ENCODE data around the gene UBQLN3. TPM values are rescaled to one million over a fixed set of nuclear protein-coding genes. Genes with fewer than 3 reads are reported as not detected.

Gene UBQLN3
- total and polyA plus RNA-seq, 9 donors, result 0.30 to 10.6 (median 1.0) TPM; not detected in 2

GRCh38 chr11:5505363-5506048 lies 4.3 kb downstream of the UBQLN3 start:
- no peaks in the 10 kb centered on the region for H3K9me3 ChIP-seq
- no peaks in the 10 kb centered on the region for H3K27me3 ChIP-seq
- intact Hi-C loops (cut with DNase I), result no loop called here
- DNase-seq, result no peak
- TF ChIP-seq POLR2A (IDR thresholded peaks at IDR 0.05) (no peak), EP300 (IDR thresholded peaks at IDR 0.05) (no peak), CTCF (IDR thresholded peaks at IDR 0.05) (no peak)
- 83 to 87% (median 84%) methylated on average over 9 of the region's 9 CpGs for WGBS, 3 donors
- H3K4me3 ChIP-seq, result no peak overlapping the region
- H3K4me1 ChIP-seq (ENCODE audit: insufficient read depth), result no peaks in the 10 kb centered on the region
- H3K27ac ChIP-seq, result no peak overlapping the region
- no peaks in the 10 kb centered on the region for H3K36me3 ChIP-seq

DNA sequence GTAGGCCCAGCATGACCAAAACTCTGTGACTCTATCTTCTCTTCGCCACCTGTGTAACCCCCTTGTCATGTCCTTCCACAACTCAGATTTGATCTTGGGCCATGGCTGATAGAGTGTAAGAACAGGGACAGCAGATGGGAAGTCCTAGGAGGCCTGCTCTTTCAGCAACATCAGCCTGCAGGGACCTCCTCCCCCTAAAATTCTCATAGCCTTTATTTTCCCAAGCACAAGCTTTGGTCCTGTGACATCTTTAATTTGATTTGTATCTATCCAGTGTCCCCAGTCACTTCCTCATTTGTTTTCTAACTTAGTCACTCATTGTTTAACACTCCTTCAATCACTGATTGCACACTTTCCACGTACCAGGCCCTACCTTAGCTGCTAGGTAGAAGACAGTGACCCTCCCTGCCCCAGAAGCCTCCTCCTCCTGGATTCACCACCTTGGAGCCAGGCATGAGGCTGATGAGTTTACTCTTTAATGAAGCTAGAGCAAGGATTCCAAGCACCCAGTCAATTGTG lies 5.3 kb downstream of the UBQLN3 start:
- Histone ChIP-seq H3K9me3 (no peaks in the 10 kb centered on the region), H3K36me3 (no peaks in the 10 kb centered on the region), H3K27ac (no peak overlapping the region), H3K4me3 (no peak overlapping the region), H3K4me1 (ENCODE audit: insufficient read depth) (no peaks in the 10 kb centered on the region), H3K27me3 (no peaks in the 10 kb centered on the region)
- TF ChIP-seq CTCF (IDR thresholded peaks at IDR 0.05) (no peak), POLR2A (IDR thresholded peaks at IDR 0.05) (no peak), EP300 (IDR thresholded peaks at IDR 0.05) (no peak)
- intact Hi-C loops (cut with DNase I), result no loop called here
- no peak for DNase-seq
- 83 to 91% (median 87%) methylated on average over 2 of the region's 2 CpGs for WGBS, 3 donors

DNA sequence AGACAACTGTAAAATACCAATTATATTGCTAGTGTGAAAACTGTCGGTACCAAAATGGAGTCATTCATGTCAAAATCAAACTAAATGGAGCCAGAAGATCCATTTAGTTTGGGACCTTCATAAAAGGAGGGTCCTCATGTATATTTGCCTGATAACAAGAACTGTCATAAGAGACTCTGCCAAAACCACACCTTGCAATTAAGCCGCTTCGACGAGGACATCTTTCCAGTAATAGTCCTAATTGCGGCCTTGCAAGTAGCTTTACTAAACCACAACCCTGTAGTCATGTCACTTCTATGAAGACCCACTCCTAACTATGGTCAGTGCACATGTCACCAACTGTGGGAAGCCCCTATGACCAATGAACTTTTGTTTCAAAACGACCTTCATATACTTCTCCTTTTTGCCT lies 9.4 kb downstream of the UBQLN3 start:
- 79 to 90% (median 80%) methylated on average over 6 of the region's 6 CpGs for WGBS, 3 donors
- H3K4me1 ChIP-seq (ENCODE audit: insufficient read depth), result no peaks in the 10 kb centered on the region
- intact Hi-C loops (cut with DNase I), result no loop called here
- no peak for DNase-seq
- no peaks in the 10 kb centered on the region for H3K36me3 ChIP-seq
- H3K4me3 ChIP-seq, result no peak overlapping the region
- no peak overlapping the region for H3K27ac ChIP-seq
- TF ChIP-seq CTCF (IDR thresholded peaks at IDR 0.05) (no peak), POLR2A (IDR thresholded peaks at IDR 0.05) (no peak), EP300 (IDR thresholded peaks at IDR 0.05) (no peak)
- H3K9me3 ChIP-seq, result no peaks in the 10 kb centered on the region
- no peaks in the 10 kb centered on the region for H3K27me3 ChIP-seq

DNA sequence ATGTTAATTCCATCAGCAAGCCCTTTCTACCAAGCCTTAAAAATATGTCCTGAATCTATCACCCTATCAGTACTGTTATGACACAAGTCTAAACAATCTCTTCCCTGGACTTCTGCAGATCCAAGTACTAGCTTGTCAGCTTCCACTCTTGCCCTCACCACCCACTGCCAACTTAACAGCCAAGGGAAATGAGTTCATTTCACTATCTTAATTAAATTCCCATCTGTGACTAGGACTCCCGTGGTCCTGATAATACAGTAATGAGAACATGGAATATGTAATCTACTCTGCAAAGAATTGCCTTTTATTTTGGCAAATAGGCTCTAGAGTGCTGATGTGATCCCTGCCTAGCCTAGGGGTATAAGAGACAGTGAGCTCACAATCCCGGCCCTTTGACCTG lies 10.1 kb downstream of the UBQLN3 start:
- Histone ChIP-seq H3K4me1 (ENCODE audit: insufficient read depth) (no peaks in the 10 kb centered on the region), H3K36me3 (no peaks in the 10 kb centered on the region), H3K4me3 (no peak overlapping the region), H3K27me3 (no peaks in the 10 kb centered on the region), H3K9me3 (no peaks in the 10 kb centered on the region), H3K27ac (no peak overlapping the region)
- intact Hi-C loops (cut with DNase I), result no loop called here
- DNase-seq, result no peak
- TF ChIP-seq CTCF (IDR thresholded peaks at IDR 0.05), result no peak
- TF ChIP-seq POLR2A (IDR thresholded peaks at IDR 0.05), result no peak
- TF ChIP-seq EP300 (IDR thresholded peaks at IDR 0.05), result no peak
- WGBS, 3 donors, result 55 to 64% (median 61%) methylated on average over 2 of the region's 2 CpGs
